Measurements from ENCODE around the gene GRIA1.
"Not testable (repeated sequence)": the region's sequence is repeated elsewhere in the genome, so short reads cannot be mapped to it uniquely, and the experiment has no call there.

The GRIA1 gene

GRCh38 chr5:153791339-153791738 lies 300.9 kb downstream of the GRIA1 start:
- DNase-seq = no peak

DNA sequence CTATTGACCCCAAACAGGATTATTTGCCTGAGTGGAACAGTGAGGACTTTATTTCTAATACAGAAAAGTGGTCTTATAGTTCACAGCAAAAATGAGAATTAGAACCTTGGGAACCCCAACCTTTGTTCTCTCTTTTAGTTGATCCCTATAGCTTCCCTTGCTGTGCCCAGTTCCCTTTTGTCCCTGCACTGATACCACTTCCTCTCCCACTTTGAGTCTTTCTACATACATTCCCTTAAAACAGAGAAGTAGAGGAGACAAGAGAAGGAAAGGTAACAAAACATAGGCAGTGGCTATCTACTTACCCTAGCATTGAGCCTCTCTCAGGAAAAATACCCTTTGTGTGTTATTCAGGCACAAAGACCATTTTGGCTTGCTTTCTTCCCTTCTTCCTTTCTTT lies 301.8 kb downstream of the GRIA1 start:
- DNase-seq = no peak

- DNase-seq = no peak
Measured at GRCh38 chr5:153793699-153794098, 303.2 kb downstream of the GRIA1 start.

DNA sequence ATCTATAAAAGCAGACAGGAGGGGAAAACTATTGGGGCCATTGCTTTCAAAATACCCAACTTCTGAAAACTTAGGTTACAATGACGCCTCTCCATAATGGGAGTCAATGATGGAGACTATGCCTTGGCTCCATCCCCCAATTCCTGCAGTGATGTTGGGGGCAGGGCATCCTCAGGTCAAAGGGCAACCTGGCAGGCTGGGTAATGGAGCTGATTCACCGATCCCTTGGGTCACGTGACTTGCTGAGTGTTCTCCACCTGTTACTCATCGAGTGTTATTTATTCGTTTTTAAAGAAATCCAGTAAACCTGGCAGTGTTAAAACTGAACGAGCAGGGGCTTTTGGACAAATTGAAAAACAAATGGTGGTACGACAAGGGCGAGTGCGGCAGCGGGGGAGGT lies 303.9 kb downstream of the GRIA1 start:
- DNase-seq = no peak

DNA sequence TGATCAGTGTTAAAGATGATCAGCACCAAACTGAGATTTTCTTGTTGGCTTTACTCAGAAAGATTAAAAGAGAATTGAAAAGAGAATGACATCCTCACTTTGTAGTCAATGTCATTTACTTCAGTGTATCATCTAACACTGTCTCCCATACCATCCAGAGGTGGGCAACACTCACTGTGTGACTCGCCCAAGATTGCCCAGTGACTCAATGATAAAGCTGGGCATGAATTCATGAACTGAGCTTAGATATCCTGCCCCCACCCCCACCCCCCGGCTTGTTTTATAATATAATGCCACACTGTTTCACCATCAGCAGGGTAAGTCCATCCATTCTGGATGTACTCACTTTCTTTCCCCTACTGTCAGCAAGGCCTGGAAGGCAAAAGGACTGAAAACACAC lies 306.1 kb downstream of the GRIA1 start:
- no peak for DNase-seq

- no peak for DNase-seq
Measured at GRCh38 chr5:153797484-153797883, 307.0 kb downstream of the GRIA1 start.

- no peak for DNase-seq
Measured at GRCh38 chr5:153798830-153799229, 308.4 kb downstream of the GRIA1 start.

GRCh38 chr5:153799466-153799865 lies 309.0 kb downstream of the GRIA1 start:
- no peak for DNase-seq

DNA sequence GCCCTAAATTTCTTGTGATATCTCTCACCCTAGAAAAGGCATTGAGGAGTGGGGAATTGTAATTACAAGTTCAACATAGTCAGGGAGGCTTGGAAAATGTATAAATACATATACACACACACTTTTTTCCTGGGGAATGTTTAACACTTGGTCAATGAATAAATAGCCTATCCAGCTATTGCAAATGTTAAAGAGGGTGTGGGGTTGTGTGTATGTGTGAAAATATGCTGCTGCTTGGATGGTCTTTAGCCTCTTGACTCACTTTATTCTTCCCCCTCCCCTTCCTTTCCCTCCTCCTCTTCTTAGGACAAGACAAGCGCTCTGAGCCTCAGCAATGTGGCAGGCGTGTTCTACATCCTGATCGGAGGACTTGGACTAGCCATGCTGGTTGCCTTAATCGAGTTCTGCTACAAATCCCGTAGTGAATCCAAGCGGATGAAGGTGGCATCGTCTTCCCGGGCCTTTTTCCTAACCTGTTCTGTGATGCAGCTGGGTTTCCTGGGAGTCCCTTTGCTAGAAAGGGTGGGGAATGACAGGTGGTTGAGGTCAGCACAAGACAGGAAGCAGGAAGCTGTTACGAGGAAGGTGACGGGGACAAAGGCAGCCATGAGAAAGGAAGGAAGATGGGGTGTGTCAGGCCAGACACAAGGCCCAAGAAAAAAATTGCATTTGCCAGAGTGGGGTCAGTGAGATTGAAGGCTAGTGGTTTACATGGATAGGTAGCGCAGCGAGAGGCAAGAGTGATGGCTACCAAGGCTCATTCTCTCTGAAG lies 311.8 kb downstream of the GRIA1 start:
- DNase-seq = no peak

- no peak for DNase-seq
Measured at GRCh38 chr5:153807801-153808200, 317.3 kb downstream of the GRIA1 start.

- no peak for DNase-seq
Measured at GRCh38 chr5:153809166-153809565, 318.7 kb downstream of the GRIA1 start.

- no peak for DNase-seq
Measured at GRCh38 chr5:153813901-153814300, 323.4 kb downstream of the GRIA1 start.

- DNase-seq = no peak
Measured at GRCh38 chr5:153816870-153817269, 326.4 kb downstream of the GRIA1 start.

- DNase-seq = no peak
Measured at GRCh38 chr5:153818626-153819025, 328.2 kb downstream of the GRIA1 start.

GRCh38 chr5:153823036-153823435 lies 332.6 kb downstream of the GRIA1 start:
- DNase-seq = no peak

GRCh38 chr5:153824909-153825308 lies 334.4 kb downstream of the GRIA1 start:
- DNase-seq = no peak

GRCh38 chr5:153827397-153827796 lies 336.9 kb downstream of the GRIA1 start:
- no peak for DNase-seq

- DNase-seq = no peak
Measured at GRCh38 chr5:153829510-153830065, 339.1 kb downstream of the GRIA1 start.

DNA sequence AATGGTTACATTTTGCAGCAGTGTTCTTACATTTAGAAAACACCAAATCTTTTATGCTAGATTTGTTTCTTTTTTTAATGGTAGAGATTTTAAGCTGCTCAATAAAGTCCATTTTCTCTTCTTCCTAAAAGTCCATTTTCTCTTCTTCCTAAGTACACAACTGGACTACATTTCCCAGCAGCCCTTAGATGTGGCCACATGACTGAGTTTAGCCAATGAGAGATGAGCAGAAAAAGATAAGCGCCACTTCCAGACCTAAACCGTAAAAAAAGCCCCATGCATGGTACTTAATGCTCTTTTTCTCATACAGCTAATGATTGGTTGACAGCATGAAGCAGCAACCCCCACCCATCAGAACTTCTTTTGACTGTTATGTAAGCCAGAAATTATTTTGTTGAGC lies 341.5 kb downstream of the GRIA1 start:
- DNase-seq = no peak

DNA sequence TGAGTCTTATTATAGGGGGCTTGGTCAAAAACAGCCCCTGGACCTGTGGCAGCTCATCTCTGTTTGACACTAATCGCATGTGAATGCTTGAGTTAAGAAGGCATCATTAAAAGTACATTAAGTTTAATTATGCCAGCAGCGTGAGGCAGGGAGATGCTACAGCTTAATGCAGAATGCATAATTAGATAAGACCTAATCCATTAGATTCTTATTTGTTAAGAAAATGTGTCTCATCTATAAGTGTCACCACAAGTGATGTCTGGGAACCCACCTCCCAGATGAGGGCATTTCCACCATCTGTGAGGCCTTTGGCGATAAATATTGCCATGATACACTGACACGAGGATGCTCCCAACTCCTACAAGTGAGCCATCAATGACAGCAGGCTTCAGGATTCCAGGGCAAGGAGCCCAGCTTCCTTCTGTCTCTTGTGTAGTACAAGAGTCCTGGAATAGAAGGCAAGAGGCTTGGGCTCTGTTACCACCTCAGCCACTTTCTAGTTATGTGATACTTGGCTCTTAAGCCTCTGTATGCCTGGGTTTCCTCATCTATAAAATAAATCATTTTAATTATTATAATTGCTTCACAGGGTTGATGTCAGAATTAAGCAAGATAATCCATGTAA lies 345.5 kb downstream of the GRIA1 start:
- no peak for DNase-seq

DNA sequence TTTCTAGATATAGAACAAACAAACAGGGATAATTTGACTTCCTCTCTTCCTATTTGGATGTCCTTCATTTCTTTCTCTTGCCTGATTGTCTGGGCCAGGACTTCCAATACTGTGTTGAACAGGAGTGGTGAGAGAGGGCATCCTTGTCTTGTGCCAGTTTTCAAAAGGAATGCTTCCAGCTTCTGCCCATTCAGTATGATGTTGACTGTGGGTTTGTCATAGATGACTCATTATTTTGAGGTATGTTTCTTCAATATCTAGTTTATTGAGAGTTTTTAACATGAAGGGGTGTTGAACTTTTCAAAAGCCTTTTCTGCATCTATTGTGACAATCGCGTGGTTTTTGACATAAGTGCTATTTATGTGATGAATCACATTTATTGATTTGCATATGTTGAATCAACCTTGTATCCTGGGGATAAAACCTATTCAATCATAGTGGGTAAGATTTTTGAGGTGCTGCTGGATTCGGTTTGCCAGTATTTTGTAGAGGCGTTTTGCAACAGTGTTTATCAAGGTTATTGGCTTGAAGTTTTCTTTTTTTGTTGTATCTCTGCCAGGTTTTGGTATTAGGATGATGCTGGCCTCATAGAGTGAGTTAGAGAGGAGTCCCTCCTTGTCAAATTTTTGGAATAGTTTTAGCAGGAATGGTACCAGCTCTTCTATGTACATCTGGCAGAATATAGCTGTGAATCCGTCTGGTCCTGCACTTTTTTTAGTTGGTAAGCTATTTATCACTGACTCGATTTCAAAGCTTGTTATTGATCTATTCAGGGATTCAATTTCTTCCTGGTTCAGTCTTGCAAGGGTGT lies 359.0 kb downstream of the GRIA1 start:
- not testable (repeated sequence) for DNase-seq

GRCh38 chr5:153860195-153860886 lies 369.9 kb downstream of the GRIA1 start:
- DNase-seq = no peak

DNA sequence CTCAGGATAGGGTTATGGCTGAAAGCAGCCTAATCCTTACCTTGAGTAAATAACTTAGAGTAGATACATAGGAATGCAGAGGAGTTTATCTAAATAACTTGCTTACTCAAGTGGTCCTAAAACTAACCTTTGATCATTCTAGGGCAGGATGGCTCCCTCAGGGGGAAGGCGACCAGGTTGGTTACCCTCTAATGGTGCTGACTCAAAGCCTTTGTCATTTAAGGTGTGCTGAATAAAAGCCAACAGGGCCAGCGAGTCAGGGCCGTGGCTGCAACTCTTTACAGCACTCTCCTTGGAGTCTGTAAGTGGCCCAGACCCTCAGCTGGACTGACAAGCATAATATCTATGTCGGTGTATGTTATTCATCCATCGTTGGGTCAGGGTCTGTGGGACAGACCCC lies 372.4 kb downstream of the GRIA1 start:
- not testable (repeated sequence) for DNase-seq

Data from NCI-H1694 (cell line).